GM18526 (cell line): ENCODE measurements around the gene HEPN1.

Source experiments
- POLR2A ChIP-seq: IDR thresholded peaks from 3 replicates; pipeline ENCODE4 v1.6.1; 2011; ENCODE audit not compliant: insufficient read length; ENCODE audit errors: extremely low read depth

HEPN1 gene

GRCh38 chr11:124918950-124919349, at the start of gene HEPN1:
HEPN1 (plus strand) TSS chr11:124919250.
- no peak for TF ChIP-seq POLR2A

GRCh38 chr11:124869331-124869730, 49.7 kb upstream of the HEPN1 start:
- no peak for TF ChIP-seq POLR2A

DNA sequence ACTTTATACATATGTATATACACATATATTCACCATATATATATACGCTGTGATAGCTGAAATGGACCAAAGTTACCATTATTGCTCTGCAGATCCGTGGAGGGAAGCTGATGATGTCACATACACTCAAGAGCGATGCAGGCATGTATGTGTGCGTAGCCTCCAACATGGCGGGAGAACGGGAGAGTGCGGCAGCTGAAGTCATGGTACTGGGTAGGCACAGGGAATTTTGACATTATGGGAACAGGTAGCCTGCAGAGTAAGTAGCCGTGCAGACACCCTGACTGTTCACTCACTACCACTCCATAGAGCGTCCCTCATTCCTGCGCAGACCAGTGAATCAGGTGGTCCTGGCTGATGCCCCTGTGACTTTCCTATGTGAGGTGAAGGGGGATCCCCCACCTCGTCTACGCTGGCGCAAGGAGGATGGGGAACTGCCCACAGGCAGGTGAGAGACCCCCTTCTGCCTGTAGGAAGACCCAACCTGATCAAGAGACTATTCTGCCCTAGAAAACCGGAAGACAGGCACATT, 49.1 kb upstream of the HEPN1 start:
- TF ChIP-seq POLR2A: no peak

- TF ChIP-seq POLR2A: no peak
These were observed 48.6 kb upstream of the HEPN1 start for GRCh38 chr11:124870430-124870829.

- no peak for TF ChIP-seq POLR2A
These were observed 46.8 kb upstream of the HEPN1 start for GRCh38 chr11:124872280-124872679.

DNA sequence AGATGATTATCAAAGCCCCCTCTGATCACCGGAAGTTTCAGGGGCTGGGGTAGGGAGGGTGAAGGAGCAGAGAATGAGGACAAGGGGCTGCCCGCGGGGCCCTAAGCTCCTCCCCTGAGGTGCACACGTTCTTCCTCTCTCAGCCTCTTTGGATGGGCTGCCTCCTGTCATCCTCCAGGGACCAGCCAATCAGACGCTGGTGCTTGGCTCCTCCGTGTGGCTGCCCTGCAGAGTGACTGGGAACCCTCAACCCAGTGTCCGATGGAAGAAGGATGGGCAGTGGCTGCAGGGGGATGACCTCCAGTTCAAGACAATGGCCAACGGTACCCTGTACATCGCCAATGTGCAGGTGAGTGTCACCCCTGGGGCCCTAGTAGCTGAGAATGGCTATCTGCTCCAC, 46.3 kb upstream of the HEPN1 start:
- no peak for TF ChIP-seq POLR2A

DNA sequence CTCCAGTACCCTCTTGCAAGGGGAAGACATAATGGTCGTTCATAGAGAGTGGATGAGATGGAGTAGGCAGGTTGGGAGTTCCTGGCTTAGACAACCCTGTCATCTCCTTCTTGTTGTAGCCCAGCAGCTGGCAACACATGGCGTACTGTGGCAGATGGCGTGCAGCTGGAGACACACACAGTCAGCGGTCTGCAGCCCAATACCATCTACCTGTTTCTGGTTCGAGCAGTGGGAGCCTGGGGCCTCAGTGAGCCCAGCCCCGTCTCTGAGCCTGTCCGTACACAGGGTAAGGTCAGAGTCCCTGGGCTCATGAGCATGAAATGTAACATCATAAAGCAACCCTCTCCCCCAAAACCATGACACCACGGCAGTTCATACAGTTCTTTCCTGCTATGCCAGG, 45.1 kb upstream of the HEPN1 start:
- no peak for TF ChIP-seq POLR2A

DNA sequence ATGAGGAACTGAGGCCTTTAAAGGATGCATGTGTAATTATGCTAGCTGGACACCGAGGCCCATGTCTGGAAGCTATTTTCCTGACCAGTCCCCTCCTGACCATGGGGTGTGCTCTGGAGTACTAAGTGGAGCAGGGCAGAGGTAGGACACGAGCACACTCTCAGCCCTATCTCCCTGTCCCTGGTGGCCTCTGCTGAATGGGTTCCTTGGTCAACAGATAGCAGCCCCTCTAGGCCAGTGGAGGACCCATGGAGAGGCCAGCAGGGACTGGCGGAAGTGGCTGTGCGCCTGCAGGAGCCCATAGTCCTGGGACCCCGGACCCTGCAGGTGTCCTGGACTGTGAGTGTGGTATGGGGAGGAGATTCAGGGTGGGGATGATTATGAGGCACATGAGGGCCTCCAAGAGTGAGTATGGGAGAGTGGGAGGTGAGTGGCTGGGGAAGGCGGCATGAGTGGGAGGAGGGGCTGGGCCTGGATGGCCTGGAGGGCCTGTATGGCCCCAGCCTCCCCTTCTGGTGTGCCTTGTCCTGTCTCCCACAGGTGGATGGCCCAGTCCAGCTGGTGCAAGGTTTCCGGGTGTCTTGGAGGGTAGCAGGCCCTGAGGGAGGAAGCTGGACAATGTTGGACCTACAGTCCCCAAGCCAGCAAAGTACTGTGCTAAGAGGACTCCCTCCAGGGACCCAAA, 44.3 kb upstream of the HEPN1 start:
- no peak for TF ChIP-seq POLR2A

- no peak for TF ChIP-seq POLR2A
These were observed 43.6 kb upstream of the HEPN1 start for GRCh38 chr11:124875401-124875800.

GRCh38 chr11:124875943-124876817, 42.9 kb upstream of the HEPN1 start:
- no peak for TF ChIP-seq POLR2A

DNA sequence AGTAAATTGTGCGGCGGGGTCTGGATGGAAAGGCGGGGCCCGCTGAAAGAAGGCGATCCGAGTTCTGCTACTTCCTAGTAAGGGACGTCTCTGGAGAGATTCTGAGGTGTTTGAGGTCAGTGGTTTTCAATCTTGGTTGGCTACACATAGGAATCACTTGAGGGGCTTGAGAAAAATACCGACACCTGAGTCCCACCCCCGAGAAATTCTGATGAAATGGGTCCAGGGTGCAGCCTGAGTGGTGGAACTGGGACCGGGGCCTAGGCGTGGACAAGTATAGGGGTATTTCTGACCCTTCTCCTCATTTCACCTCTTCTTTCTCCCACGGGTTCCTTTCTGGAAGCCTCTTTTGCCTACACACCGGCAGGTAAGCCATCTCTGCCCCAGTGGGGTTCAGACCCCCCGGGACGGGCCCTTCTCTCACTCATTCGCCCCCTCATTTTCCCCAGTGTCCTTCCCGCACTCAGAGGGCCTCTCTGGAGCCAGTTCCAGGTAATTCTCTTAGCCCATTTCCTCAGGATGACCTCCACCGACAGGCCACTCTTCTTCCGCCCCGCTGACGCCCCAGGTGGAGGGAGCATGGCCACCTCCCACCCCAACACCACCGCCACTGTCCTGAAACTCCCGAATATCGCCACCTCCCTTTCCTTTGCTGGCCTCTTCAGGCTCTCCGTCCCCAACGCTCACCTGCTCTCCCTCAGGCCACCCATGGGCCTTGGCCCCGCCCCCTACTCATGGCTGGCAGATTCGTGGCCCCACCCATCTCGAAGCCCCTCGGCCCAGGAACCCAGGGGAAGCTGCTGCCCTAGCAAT, 42.0 kb upstream of the HEPN1 start:
- no peak for TF ChIP-seq POLR2A

GRCh38 chr11:124877631-124877909, 41.5 kb upstream of the HEPN1 start:
- no peak for TF ChIP-seq POLR2A

- TF ChIP-seq POLR2A: no peak
These were observed 40.9 kb upstream of the HEPN1 start for GRCh38 chr11:124877910-124878758.

- TF ChIP-seq POLR2A: no peak
These were observed 40.1 kb upstream of the HEPN1 start for GRCh38 chr11:124878759-124879492.
